GM23338 (cell line): ENCODE data around the gene AQP1.

Experiments
- EZH2 ChIP-seq: fragments of 200-600 bp; sonication (generic); IDR thresholded peaks from one replicate; pipeline ENCODE4 v1.8.0; 2017; ENCODE audit warnings: antibody characterized with exemption, mild to moderate bottlenecking, low read depth; ENCODE audit not compliant: unreplicated experiment
- JUNB ChIP-seq: IDR thresholded peaks from one replicate; pipeline ENCODE4 v1.6.1; 2016; ENCODE audit warnings: antibody characterized with exemption; ENCODE audit not compliant: unreplicated experiment
- POLR2AphosphoS5 ChIP-seq: IDR thresholded peaks from 2 replicates; pipeline ENCODE4 v1.6.1; 2016; ENCODE audit warnings: antibody characterized with exemption, low read depth
- REST ChIP-seq: IDR thresholded peaks from one replicate; pipeline ENCODE4 v1.6.1; 2018; ENCODE audit warnings: antibody characterized with exemption; ENCODE audit not compliant: unreplicated experiment
- ZNF114 ChIP-seq: fragments of 250-450 bp; sonication (Bioruptor Pico); IDR thresholded peaks from 2 replicates; pipeline ENCODE4 v1.5.0; 2020; ENCODE audit warnings: mild to moderate bottlenecking, moderate library complexity
- TF ChIP-seq, protein P1 (sequence below), 2 experiments: fragments of 200-600 bp in 1 of 2; sonication (generic) in 1 of 2; conservative IDR thresholded peaks; 2 replicates each; pipeline versions ENCODE4 v1.5.1 to v1.6.1; 2016 to 2017; ENCODE audit warnings: antibody characterized with exemption in 2 of 2, low read depth in 2 of 2, mild to moderate bottlenecking in 2 of 2, moderate library complexity in 1 of 2

GRCh38 chr7:30904561-30904960, 7.1 kb upstream of the AQP1 start:
- TF ChIP-seq EZH2 (no peak), POLR2AphosphoS5 (no peak), JUNB (no peak), REST (no peak), ZNF114 (CRISPR knock-in tag) (no peak)
- TF ChIP-seq, protein P1, sequence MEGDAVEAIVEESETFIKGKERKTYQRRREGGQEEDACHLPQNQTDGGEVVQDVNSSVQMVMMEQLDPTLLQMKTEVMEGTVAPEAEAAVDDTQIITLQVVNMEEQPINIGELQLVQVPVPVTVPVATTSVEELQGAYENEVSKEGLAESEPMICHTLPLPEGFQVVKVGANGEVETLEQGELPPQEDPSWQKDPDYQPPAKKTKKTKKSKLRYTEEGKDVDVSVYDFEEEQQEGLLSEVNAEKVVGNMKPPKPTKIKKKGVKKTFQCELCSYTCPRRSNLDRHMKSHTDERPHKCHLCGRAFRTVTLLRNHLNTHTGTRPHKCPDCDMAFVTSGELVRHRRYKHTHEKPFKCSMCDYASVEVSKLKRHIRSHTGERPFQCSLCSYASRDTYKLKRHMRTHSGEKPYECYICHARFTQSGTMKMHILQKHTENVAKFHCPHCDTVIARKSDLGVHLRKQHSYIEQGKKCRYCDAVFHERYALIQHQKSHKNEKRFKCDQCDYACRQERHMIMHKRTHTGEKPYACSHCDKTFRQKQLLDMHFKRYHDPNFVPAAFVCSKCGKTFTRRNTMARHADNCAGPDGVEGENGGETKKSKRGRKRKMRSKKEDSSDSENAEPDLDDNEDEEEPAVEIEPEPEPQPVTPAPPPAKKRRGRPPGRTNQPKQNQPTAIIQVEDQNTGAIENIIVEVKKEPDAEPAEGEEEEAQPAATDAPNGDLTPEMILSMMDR (conservative IDR thresholded peaks at IDR 0.05; ENCODE audit: low read depth in 2 of 2), result no peak
